ENCODE data around the gene CAMSAP2. TPM values are rescaled to one million over a fixed set of nuclear protein-coding genes. Genes with fewer than 3 reads are reported as not detected.

CAMSAP2 gene
- polyA plus RNA-seq, 2 of the 4 experiments (the other 2 are of a cell fraction) = 17.3 to 28.5 TPM

DNA sequence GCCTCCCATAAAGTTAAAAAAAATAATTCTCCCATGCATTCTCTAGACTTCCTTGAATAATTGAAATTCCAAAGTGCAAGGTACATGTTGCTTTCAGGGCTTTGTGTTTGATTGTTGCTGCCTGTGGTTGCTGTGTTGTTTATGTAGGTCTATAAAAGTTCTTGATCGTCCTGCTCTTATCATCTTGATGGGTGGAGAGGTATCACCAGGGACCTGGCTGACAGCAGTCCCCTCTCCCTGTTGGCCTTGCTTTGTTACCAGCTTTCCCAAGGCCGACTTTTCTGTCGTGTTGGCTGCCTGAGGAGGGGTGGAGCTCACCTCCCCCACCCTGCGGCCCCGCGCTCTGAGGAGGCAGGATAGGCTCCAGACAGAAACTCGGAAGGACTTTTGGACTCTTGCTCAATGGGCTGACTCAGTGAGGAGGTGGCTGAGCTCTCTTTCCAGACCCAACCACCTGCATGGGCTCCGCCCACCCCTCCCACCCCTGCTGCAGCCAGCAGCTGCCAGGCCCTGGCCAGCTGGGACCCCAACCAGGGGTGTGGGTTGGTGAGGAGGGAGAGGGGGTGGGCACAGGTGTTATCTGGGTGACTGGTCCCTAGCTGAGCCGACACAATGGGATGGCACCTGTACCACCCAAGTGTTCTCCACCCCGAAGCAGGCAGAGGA lies 158.0 kb downstream of the CAMSAP2 start (continued):
- TF ChIP-seq, protein P1, sequence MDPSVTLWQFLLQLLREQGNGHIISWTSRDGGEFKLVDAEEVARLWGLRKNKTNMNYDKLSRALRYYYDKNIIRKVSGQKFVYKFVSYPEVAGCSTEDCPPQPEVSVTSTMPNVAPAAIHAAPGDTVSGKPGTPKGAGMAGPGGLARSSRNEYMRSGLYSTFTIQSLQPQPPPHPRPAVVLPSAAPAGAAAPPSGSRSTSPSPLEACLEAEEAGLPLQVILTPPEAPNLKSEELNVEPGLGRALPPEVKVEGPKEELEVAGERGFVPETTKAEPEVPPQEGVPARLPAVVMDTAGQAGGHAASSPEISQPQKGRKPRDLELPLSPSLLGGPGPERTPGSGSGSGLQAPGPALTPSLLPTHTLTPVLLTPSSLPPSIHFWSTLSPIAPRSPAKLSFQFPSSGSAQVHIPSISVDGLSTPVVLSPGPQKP (IDR thresholded peaks at IDR 0.05; ENCODE audit: low read depth, low read length) = no peak
- TF ChIP-seq PHF8 (IDR thresholded peaks at IDR 0.05; ENCODE audit: borderline replicate concordance, low read depth) = no peak
- TF ChIP-seq POLR2A (IDR thresholded peaks at IDR 0.05; ENCODE audit: low read length) = peak; percentile 41; the same call in 1 of the 2 replicates
- peak; percentile 19; the same call in 1 of the 2 replicates for TF ChIP-seq FOXS1 (CRISPR knock-in tag; IDR thresholded peaks at IDR 0.05)
- TF ChIP-seq SMC3 (IDR thresholded peaks at IDR 0.05) = peak; percentile 40; the same call in 1 of the 3 replicates
- no peak for TF ChIP-seq ZFP36 (IDR thresholded peaks at IDR 0.05; ENCODE audit: borderline replicate concordance, partially characterized antibody)
- TF ChIP-seq MAFK (IDR thresholded peaks at IDR 0.05; ENCODE audit: partially characterized antibody) = no peak
- TF ChIP-seq RFX5 (IDR thresholded peaks at IDR 0.05) = no peak
- TF ChIP-seq CHD2 (IDR thresholded peaks at IDR 0.05; ENCODE audit: low read length, partially characterized antibody) = no peak
- TF ChIP-seq, protein P2, sequence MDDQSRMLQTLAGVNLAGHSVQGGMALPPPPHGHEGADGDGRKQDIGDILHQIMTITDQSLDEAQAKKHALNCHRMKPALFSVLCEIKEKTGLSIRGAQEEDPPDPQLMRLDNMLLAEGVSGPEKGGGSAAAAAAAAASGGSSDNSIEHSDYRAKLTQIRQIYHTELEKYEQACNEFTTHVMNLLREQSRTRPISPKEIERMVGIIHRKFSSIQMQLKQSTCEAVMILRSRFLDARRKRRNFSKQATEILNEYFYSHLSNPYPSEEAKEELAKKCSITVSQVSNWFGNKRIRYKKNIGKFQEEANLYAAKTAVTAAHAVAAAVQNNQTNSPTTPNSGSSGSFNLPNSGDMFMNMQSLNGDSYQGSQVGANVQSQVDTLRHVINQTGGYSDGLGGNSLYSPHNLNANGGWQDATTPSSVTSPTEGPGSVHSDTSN (IDR thresholded peaks at IDR 0.05) = 0 out of 2 replicates have a peak, but pooled peaks have one; percentile 52
- TF ChIP-seq ZC3H11A (IDR thresholded peaks at IDR 0.05) = no peak
- no peak for TF ChIP-seq ZSCAN20 (CRISPR knock-in tag; IDR thresholded peaks at IDR 0.05)
- TF ChIP-seq CBX8 (IDR thresholded peaks at IDR 0.05) = no peak
- TF ChIP-seq, protein P3, sequence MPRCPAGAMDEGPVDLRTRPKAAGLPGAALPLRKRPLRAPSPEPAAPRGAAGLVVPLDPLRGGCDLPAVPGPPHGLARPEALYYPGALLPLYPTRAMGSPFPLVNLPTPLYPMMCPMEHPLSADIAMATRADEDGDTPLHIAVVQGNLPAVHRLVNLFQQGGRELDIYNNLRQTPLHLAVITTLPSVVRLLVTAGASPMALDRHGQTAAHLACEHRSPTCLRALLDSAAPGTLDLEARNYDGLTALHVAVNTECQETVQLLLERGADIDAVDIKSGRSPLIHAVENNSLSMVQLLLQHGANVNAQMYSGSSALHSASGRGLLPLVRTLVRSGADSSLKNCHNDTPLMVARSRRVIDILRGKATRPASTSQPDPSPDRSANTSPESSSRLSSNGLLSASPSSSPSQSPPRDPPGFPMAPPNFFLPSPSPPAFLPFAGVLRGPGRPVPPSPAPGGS (IDR thresholded peaks at IDR 0.05) = no peak; the same call in 1 of the 3 replicates
- TF ChIP-seq GATA3 (IDR thresholded peaks at IDR 0.05; ENCODE audit: borderline replicate concordance) = peak; percentile 83
- peak; percentile 95 to 99 for TF ChIP-seq CEBPB (IDR thresholded peaks at IDR 0.05)
- no peak for TF ChIP-seq NPAS2 (CRISPR knock-in tag; IDR thresholded peaks at IDR 0.05; ENCODE audit: borderline replicate concordance)
- peak; percentile 80 for TF ChIP-seq FOSL2 (IDR thresholded peaks at IDR 0.05)
- peak; percentile 94 for TF ChIP-seq FOSL2 (CRISPR knock-in tag; IDR thresholded peaks at IDR 0.05)
- TF ChIP-seq HOXA7 (CRISPR knock-in tag; IDR thresholded peaks at IDR 0.05) = no peak
- TF ChIP-seq HOXB5 (CRISPR knock-in tag; IDR thresholded peaks at IDR 0.05) = no peak
- TF ChIP-seq, protein P4, sequence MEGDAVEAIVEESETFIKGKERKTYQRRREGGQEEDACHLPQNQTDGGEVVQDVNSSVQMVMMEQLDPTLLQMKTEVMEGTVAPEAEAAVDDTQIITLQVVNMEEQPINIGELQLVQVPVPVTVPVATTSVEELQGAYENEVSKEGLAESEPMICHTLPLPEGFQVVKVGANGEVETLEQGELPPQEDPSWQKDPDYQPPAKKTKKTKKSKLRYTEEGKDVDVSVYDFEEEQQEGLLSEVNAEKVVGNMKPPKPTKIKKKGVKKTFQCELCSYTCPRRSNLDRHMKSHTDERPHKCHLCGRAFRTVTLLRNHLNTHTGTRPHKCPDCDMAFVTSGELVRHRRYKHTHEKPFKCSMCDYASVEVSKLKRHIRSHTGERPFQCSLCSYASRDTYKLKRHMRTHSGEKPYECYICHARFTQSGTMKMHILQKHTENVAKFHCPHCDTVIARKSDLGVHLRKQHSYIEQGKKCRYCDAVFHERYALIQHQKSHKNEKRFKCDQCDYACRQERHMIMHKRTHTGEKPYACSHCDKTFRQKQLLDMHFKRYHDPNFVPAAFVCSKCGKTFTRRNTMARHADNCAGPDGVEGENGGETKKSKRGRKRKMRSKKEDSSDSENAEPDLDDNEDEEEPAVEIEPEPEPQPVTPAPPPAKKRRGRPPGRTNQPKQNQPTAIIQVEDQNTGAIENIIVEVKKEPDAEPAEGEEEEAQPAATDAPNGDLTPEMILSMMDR (IDR thresholded peaks at IDR 0.05) = no peak
- no peak for TF ChIP-seq CHD4 (IDR thresholded peaks at IDR 0.05; ENCODE audit: borderline replicate concordance)
- TF ChIP-seq NR3C1 (IDR thresholded peaks at IDR 0.05) = no peak
- no peak for TF ChIP-seq SREBF2 (IDR thresholded peaks at IDR 0.05)
- TF ChIP-seq, protein P5, sequence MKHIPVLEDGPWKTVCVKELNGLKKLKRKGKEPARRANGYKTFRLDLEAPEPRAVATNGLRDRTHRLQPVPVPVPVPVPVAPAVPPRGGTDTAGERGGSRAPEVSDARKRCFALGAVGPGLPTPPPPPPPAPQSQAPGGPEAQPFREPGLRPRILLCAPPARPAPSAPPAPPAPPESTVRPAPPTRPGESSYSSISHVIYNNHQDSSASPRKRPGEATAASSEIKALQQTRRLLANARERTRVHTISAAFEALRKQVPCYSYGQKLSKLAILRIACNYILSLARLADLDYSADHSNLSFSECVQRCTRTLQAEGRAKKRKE (CRISPR knock-in tag; IDR thresholded peaks at IDR 0.05; ENCODE audit: low read depth) = 0 out of 2 replicates have a peak, but pooled peaks have one; percentile 64
- no peak for TF ChIP-seq HDAC2 (IDR thresholded peaks at IDR 0.05)
- TF ChIP-seq CBX2 (IDR thresholded peaks at IDR 0.05; ENCODE audit: borderline replicate concordance, low read depth) = no peak
- TF ChIP-seq, protein P6, sequence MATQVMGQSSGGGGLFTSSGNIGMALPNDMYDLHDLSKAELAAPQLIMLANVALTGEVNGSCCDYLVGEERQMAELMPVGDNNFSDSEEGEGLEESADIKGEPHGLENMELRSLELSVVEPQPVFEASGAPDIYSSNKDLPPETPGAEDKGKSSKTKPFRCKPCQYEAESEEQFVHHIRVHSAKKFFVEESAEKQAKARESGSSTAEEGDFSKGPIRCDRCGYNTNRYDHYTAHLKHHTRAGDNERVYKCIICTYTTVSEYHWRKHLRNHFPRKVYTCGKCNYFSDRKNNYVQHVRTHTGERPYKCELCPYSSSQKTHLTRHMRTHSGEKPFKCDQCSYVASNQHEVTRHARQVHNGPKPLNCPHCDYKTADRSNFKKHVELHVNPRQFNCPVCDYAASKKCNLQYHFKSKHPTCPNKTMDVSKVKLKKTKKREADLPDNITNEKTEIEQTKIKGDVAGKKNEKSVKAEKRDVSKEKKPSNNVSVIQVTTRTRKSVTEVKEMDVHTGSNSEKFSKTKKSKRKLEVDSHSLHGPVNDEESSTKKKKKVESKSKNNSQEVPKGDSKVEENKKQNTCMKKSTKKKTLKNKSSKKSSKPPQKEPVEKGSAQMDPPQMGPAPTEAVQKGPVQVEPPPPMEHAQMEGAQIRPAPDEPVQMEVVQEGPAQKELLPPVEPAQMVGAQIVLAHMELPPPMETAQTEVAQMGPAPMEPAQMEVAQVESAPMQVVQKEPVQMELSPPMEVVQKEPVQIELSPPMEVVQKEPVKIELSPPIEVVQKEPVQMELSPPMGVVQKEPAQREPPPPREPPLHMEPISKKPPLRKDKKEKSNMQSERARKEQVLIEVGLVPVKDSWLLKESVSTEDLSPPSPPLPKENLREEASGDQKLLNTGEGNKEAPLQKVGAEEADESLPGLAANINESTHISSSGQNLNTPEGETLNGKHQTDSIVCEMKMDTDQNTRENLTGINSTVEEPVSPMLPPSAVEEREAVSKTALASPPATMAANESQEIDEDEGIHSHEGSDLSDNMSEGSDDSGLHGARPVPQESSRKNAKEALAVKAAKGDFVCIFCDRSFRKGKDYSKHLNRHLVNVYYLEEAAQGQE (IDR thresholded peaks at IDR 0.05) = no peak

Data from A549 (cell line).